KMS-11 (cell line): ENCODE measurements around the gene ZDHHC24.

ENCODE experiments used
- H2AFZ ChIP-seq: fragments of 200-600 bp; sonication (generic); 2 replicates; pipeline ENCODE4 v1.6.1; 2016; ENCODE audit warnings: antibody characterized with exemption, mixed run types, low read depth
- H3K27ac ChIP-seq: fragments of 200-600 bp; sonication (generic); 2 replicates; pipeline ENCODE4 v1.6.1; 2016; ENCODE audit warnings: mild to moderate bottlenecking, mixed run types
- H3K27me3 ChIP-seq: fragments of 200-600 bp; sonication (generic); 2 replicates; pipeline ENCODE4 v1.6.1; 2017; ENCODE audit warnings: mild to moderate bottlenecking, low read depth, mixed run types, moderate library complexity; ENCODE audit not compliant: insufficient read depth
- H3K36me3 ChIP-seq: fragments of 200-600 bp; sonication (generic); 2 replicates; pipeline ENCODE4 v1.6.1; 2017; ENCODE audit warnings: mild to moderate bottlenecking, mixed run types; ENCODE audit not compliant: insufficient read depth
- H3K4me1 ChIP-seq: fragments of 200-600 bp; sonication (generic); 2 replicates; pipeline ENCODE4 v1.6.1; 2016; ENCODE audit warnings: mild to moderate bottlenecking, low read depth, mixed run types; ENCODE audit not compliant: poor library complexity, severe bottlenecking
- H3K4me2 ChIP-seq: fragments of 200-600 bp; sonication (generic); 2 replicates; pipeline ENCODE4 v1.7.0; 2016; ENCODE audit warnings: mild to moderate bottlenecking, mixed run types
- H3K4me3 ChIP-seq: fragments of 200-600 bp; sonication (generic); IDR thresholded peaks from 2 replicates; pipeline ENCODE4 v1.6.1; 2017; ENCODE audit warnings: low read depth, low read length, mixed read lengths; ENCODE audit not compliant: insufficient read depth
- H3K79me2 ChIP-seq: fragments of 200-600 bp; sonication (generic); 2 replicates; pipeline ENCODE4 v1.6.1; 2016; ENCODE audit warnings: low read depth, mixed run types; ENCODE audit not compliant: insufficient read depth
- H3K9ac ChIP-seq: fragments of 200-600 bp; sonication (generic); 2 replicates; pipeline ENCODE4 v1.6.1; 2016; ENCODE audit warnings: mild to moderate bottlenecking, mixed run types
- H4K20me1 ChIP-seq: fragments of 200-600 bp; sonication (generic); 2 replicates; pipeline ENCODE4 v1.6.1; 2016; ENCODE audit warnings: mild to moderate bottlenecking, mixed run types; ENCODE audit not compliant: insufficient read depth
- CTCF ChIP-seq: fragments of 200-600 bp; sonication (generic); conservative IDR thresholded peaks from 2 replicates; pipeline ENCODE4 v1.6.1; 2017; ENCODE audit warnings: low read depth, mild to moderate bottlenecking, antibody characterized with exemption, low read length, moderate library complexity, mixed read lengths

The ZDHHC24 gene

GRCh38 chr11:66557733-66558326 is 12.0 kb upstream of the ZDHHC24 start:
- Histone ChIP-seq H3K27me3 (peaks cover 5% of the 10 kb centered on the region; the same call in 1 of the 2 replicates), H3K79me2 (no peaks in the 10 kb centered on the region), H3K36me3 (no peaks in the 10 kb centered on the region), H3K4me3 (no peak overlapping the region), H2AFZ (no peak overlapping the region), H3K4me2 (no peak overlapping the region), H3K9ac (no peak overlapping the region), H4K20me1 (no peaks in the 10 kb centered on the region), H3K27ac (no peak overlapping the region), H3K4me1 (no peaks in the 10 kb centered on the region)
- TF ChIP-seq CTCF = no peak

GRCh38 chr11:66556086-66556485 is 10.2 kb upstream of the ZDHHC24 start:
- peaks cover 5% of the 10 kb centered on the region; the same call in 1 of the 2 replicates for H3K27me3 ChIP-seq
- H4K20me1 ChIP-seq = no peaks in the 10 kb centered on the region

GRCh38 chr11:66555416-66555815 is 9.6 kb upstream of the ZDHHC24 start:
- no peaks in the 10 kb centered on the region for H3K36me3 ChIP-seq
- H3K27ac ChIP-seq = no peak overlapping the region
- no peaks in the 10 kb centered on the region for H3K4me1 ChIP-seq
- H3K27me3 ChIP-seq = peaks cover 5% of the 10 kb centered on the region; the same call in 1 of the 2 replicates
- H3K79me2 ChIP-seq = no peaks in the 10 kb centered on the region
- no peaks in the 10 kb centered on the region for H4K20me1 ChIP-seq
- H2AFZ ChIP-seq = no peak overlapping the region
- TF ChIP-seq CTCF = no peak
- H3K9ac ChIP-seq = no peak overlapping the region
- no peak overlapping the region for H3K4me3 ChIP-seq
- no peak overlapping the region for H3K4me2 ChIP-seq

More at GRCh38 chr11:66556086-66556485, 10.2 kb upstream of the ZDHHC24 start:
- Histone ChIP-seq H2AFZ (no peak overlapping the region), H3K36me3 (no peaks in the 10 kb centered on the region), H3K4me2 (no peak overlapping the region), H3K27ac (no peak overlapping the region), H3K9ac (no peak overlapping the region), H3K4me1 (no peaks in the 10 kb centered on the region), H3K79me2 (no peaks in the 10 kb centered on the region), H3K4me3 (no peak overlapping the region)
- TF ChIP-seq CTCF = no peak

- H3K4me1 ChIP-seq = no peaks in the 10 kb centered on the region
- H3K27ac ChIP-seq = no peak overlapping the region
- TF ChIP-seq CTCF = no peak
- no peak overlapping the region for H3K9ac ChIP-seq
- H3K4me2 ChIP-seq = no peak overlapping the region
- peaks cover 9% of the 10 kb centered on the region for H3K27me3 ChIP-seq
- H2AFZ ChIP-seq = no peak overlapping the region
- H4K20me1 ChIP-seq = no peaks in the 10 kb centered on the region
- no peak overlapping the region for H3K4me3 ChIP-seq
- H3K79me2 ChIP-seq = no peaks in the 10 kb centered on the region
- no peaks in the 10 kb centered on the region for H3K36me3 ChIP-seq
Observed at GRCh38 chr11:66554602-66555001, 8.8 kb upstream of the ZDHHC24 start.
